Neural progenitor cell (in vitro differentiated cells): Measurements from ENCODE around the gene CAPZB.
"Not testable (repeated sequence)": the region's sequence is repeated elsewhere in the genome, so short reads cannot be mapped to it uniquely, and the experiment has no call there.

Experiments
- CTCF ChIP-seq: fragments of 200-600 bp; sonication (generic); IDR thresholded peaks from 2 replicates; pipeline ENCODE4 v1.5.1; 2017; ENCODE audit warnings: antibody characterized with exemption, mild to moderate bottlenecking
- EZH2 ChIP-seq: fragments of 200-600 bp; sonication (generic); IDR thresholded peaks from 2 replicates; pipeline ENCODE4 v1.6.1; 2017; ENCODE audit warnings: antibody characterized with exemption, mild to moderate bottlenecking, moderate library complexity
- EZH2phosphoT487 ChIP-seq: fragments of 200-600 bp; sonication (generic); IDR thresholded peaks from 2 replicates; pipeline ENCODE4 v1.6.1; 2017; ENCODE audit warnings: antibody characterized with exemption

- TF ChIP-seq CTCF, EZH2, EZH2phosphoT487: not testable (repeated sequence)
Observed at GRCh38 chr1:19509647-19510046, 24.3 kb upstream of the CAPZB start.
